ENCODE results near the gene ATOH8. TPM values are rescaled to one million over a fixed set of nuclear protein-coding genes. Genes with fewer than 3 reads are reported as not detected.

Gene ATOH8
- polyA plus RNA-seq, 1 donor (not counting 4 experiments of a cell fraction or from before 2014, with no cell fraction given) = not detected

DNA sequence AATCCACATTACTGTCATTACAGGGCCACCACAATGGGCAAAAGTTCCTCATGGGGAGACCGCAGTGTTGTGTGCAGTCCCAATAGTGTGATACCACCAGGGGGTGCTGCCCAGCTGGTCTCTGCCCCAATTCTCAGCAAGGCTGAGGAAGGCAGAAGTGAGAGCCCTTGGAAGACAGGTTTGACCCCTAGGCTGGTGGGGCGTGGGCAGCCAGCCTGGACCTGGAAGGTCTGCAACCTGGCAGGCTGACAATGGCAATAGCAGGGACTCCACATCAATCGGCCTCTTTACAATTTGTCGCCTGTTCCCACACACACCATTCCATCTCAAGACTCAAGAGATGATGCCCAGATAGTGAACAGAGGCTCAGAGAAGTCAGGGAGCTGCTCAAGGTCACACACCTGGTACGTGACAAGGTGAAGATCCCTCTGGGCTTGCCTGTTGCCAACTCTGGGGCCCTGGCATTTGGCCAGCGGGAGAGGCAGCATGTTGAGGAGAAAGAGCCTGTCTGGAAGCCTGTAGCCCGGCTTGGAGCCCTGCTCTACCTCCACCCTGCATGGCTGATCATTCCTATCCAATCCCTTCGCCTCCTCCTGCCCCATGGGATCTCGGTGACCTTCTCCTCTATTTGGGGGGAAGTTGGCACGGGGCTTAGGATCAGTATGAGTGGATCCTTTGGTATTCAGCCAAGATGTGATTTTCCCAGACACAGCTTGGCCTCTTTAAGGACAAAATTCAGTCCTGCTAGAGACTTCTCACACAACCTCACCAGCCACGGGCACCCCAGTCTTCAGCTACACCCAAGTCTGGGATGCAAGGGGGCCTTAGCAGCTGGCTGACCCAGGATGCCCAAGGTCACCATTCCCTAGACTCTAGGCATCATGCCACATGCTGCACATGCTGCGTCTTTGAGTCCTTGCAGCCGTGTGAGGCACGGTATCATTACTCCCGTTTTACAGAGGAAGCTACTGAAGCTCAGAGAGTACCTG lies 2.9 kb upstream of the ATOH8 start:
- Histone ChIP-seq H3K79me2 (ENCODE audit: control insufficient read depth, insufficient read depth, low read length) (no peaks in the 10 kb centered on the region), H3K4me2 (ENCODE audit: control insufficient read depth, extremely low read depth, insufficient read depth, low read depth, low read length) (no peak overlapping the region), H4K20me1 (ENCODE audit: control insufficient read depth, extremely low read depth, insufficient read depth, low read length) (peaks cover 13% of the 10 kb centered on the region), H3K9me1 (ENCODE audit: control insufficient read depth, extremely low read depth, insufficient read depth, low read length) (no peaks in the 10 kb centered on the region), H3K4me1 (ENCODE audit: control insufficient read depth, extremely low read depth, insufficient read depth, low read length) (peaks cover 8% of the 10 kb centered on the region), H3K9ac (ENCODE audit: control insufficient read depth, extremely low read depth, insufficient read depth, low read length) (no peak overlapping the region), H2AFZ (ENCODE audit: control insufficient read depth, low read length) (no peak overlapping the region), H3K9me3 (ENCODE audit: control insufficient read depth, low read depth, low read length) (no peaks in the 10 kb centered on the region), H3K27ac (ENCODE audit: control insufficient read depth, insufficient read depth, low read length) (no peak overlapping the region), H3K36me3 (ENCODE audit: control insufficient read depth in 2 of 2, extremely low read depth in 1 of 2, insufficient read depth in 2 of 2, low read length in 2 of 2) (no peaks in the 10 kb centered on the region), H3K27me3 (ENCODE audit: control insufficient read depth, extremely low read depth, insufficient read depth, low read length) (peaks cover 76% of the 10 kb centered on the region), H3K4me3 (ENCODE audit: control insufficient read depth in 2 of 3, extremely low read depth in 1 of 3, insufficient read depth in 2 of 3, low read depth in 1 of 3, low read length in 3 of 3) (no peak overlapping the region)
- FAIRE-seq (peak; percentile 60), DNase-seq (ENCODE audit: low read depth, low spot score) (no peak)
- TF ChIP-seq, protein P1, sequence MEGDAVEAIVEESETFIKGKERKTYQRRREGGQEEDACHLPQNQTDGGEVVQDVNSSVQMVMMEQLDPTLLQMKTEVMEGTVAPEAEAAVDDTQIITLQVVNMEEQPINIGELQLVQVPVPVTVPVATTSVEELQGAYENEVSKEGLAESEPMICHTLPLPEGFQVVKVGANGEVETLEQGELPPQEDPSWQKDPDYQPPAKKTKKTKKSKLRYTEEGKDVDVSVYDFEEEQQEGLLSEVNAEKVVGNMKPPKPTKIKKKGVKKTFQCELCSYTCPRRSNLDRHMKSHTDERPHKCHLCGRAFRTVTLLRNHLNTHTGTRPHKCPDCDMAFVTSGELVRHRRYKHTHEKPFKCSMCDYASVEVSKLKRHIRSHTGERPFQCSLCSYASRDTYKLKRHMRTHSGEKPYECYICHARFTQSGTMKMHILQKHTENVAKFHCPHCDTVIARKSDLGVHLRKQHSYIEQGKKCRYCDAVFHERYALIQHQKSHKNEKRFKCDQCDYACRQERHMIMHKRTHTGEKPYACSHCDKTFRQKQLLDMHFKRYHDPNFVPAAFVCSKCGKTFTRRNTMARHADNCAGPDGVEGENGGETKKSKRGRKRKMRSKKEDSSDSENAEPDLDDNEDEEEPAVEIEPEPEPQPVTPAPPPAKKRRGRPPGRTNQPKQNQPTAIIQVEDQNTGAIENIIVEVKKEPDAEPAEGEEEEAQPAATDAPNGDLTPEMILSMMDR (optimal IDR thresholded peaks at IDR 0.05 in 1 of 3, IDR thresholded peaks at IDR 0.05 in 1 of 3, conservative IDR thresholded peaks at IDR 0.05 in 1 of 3; ENCODE audit: extremely low read depth in 1 of 3, insufficient read depth in 2 of 3, low read length in 3 of 3) = peak; percentile 86 to 91 (median 87)
- peak; percentile 44 for TF ChIP-seq EZH2 (IDR thresholded peaks at IDR 0.05; ENCODE audit: low read length)
- dilution Hi-C loops (cut with MboI; ENCODE audit: extremely low pct_ligation_motif_present, low sequenced_read_pairs) = no loop called here

DNA sequence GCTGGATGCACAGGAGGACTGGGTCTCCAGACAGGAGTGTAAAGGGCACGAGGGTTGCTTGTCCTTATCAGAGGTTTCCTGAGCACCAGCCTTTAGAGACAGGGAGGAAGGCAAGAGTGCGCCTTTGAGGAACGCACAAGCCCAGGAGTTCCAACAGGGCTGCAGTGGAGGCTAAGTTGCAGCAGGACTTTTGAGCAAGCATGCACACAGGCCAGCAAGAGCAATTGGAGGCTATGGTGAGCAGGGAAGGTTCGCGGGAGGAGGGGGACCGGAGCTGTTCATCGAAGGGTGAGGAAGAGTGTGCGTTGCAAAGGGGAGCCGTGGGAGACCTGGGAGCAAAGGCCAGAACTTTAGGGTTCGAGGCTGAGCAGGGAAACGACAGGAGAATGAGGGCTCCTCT lies 2.2 kb upstream of the ATOH8 start:
- H3K79me2 ChIP-seq (ENCODE audit: control insufficient read depth, insufficient read depth, low read length) = no peaks in the 10 kb centered on the region
- no peak overlapping the region for H3K4me2 ChIP-seq (ENCODE audit: control insufficient read depth, extremely low read depth, insufficient read depth, low read depth, low read length)
- no peaks in the 10 kb centered on the region for H3K36me3 ChIP-seq (ENCODE audit: control insufficient read depth in 2 of 2, extremely low read depth in 1 of 2, insufficient read depth in 2 of 2, low read length in 2 of 2)
- FAIRE-seq (no peak), DNase-seq (ENCODE audit: low read depth, low spot score) (no peak)
- no peak for TF ChIP-seq EZH2 (IDR thresholded peaks at IDR 0.05; ENCODE audit: low read length)
- TF ChIP-seq, protein P1 (optimal IDR thresholded peaks at IDR 0.05 in 1 of 3, IDR thresholded peaks at IDR 0.05 in 1 of 3, conservative IDR thresholded peaks at IDR 0.05 in 1 of 3; ENCODE audit: extremely low read depth in 1 of 3, insufficient read depth in 2 of 3, low read length in 3 of 3) = no peak
- peaks cover 8% of the 10 kb centered on the region for H3K4me1 ChIP-seq (ENCODE audit: control insufficient read depth, extremely low read depth, insufficient read depth, low read length)
- dilution Hi-C loops (cut with MboI; ENCODE audit: extremely low pct_ligation_motif_present, low sequenced_read_pairs) = no loop called here
- H4K20me1 ChIP-seq (ENCODE audit: control insufficient read depth, extremely low read depth, insufficient read depth, low read length) = peaks cover 13% of the 10 kb centered on the region
- peaks cover 77% of the 10 kb centered on the region for H3K27me3 ChIP-seq (ENCODE audit: control insufficient read depth, extremely low read depth, insufficient read depth, low read length)
- H3K4me3 ChIP-seq (ENCODE audit: control insufficient read depth in 2 of 3, extremely low read depth in 1 of 3, insufficient read depth in 2 of 3, low read depth in 1 of 3, low read length in 3 of 3) = no peak overlapping the region
- no peak overlapping the region for H3K27ac ChIP-seq (ENCODE audit: control insufficient read depth, insufficient read depth, low read length)
- no peak overlapping the region for H3K9ac ChIP-seq (ENCODE audit: control insufficient read depth, extremely low read depth, insufficient read depth, low read length)
- H2AFZ ChIP-seq (ENCODE audit: control insufficient read depth, low read length) = no peak overlapping the region
- H3K9me1 ChIP-seq (ENCODE audit: control insufficient read depth, extremely low read depth, insufficient read depth, low read length) = no peaks in the 10 kb centered on the region
- H3K9me3 ChIP-seq (ENCODE audit: control insufficient read depth, low read depth, low read length) = no peaks in the 10 kb centered on the region
